HG02973 (cell line): ENCODE measurements around the gene CANT1.

Experiments
- ATAC-seq: cut with Tn5 transposase; IDR thresholded peaks from one replicate; pipeline ENCODE4 v1.9.1; 2021; ENCODE audit warnings: moderate library complexity; ENCODE audit not compliant: unreplicated experiment

Gene CANT1

GRCh38 chr17:79009397-79010303, at the start of gene CANT1:
CANT1 (minus strand) TSS chr17:79009764; CDS start chr17:78997622, 12,142 bp downstream.
- ATAC-seq: peak; percentile 85

GRCh38 chr17:79057737-79058385, 48.3 kb upstream of the CANT1 start:
- ATAC-seq: no peak

GRCh38 chr17:79055197-79055596, 45.6 kb upstream of the CANT1 start:
- no peak for ATAC-seq

- no peak for ATAC-seq
These were observed 44.8 kb upstream of the CANT1 start for GRCh38 chr17:79054200-79054960.

GRCh38 chr17:79053251-79053925, 43.8 kb upstream of the CANT1 start:
- ATAC-seq: no peak

GRCh38 chr17:79052131-79052530, 42.6 kb upstream of the CANT1 start:
- no peak for ATAC-seq

GRCh38 chr17:79051306-79051705, 41.7 kb upstream of the CANT1 start:
- no peak for ATAC-seq

- ATAC-seq: no peak
These were observed 41.0 kb upstream of the CANT1 start for GRCh38 chr17:79050551-79050950.

GRCh38 chr17:79049821-79050220, 40.3 kb upstream of the CANT1 start:
- ATAC-seq: no peak

- no peak for ATAC-seq
These were observed 39.5 kb upstream of the CANT1 start for GRCh38 chr17:79048826-79049755.

GRCh38 chr17:79047923-79048825, 38.6 kb upstream of the CANT1 start:
- no peak for ATAC-seq

- no peak for ATAC-seq
These were observed 37.8 kb upstream of the CANT1 start for GRCh38 chr17:79047291-79047920.

- ATAC-seq: no peak
These were observed 37.3 kb upstream of the CANT1 start for GRCh38 chr17:79046916-79047280.

- no peak for ATAC-seq
These were observed 36.8 kb upstream of the CANT1 start for GRCh38 chr17:79046197-79046915.

GRCh38 chr17:79045842-79046196, 36.3 kb upstream of the CANT1 start:
- no peak for ATAC-seq

GRCh38 chr17:79045001-79045729, 35.6 kb upstream of the CANT1 start:
- ATAC-seq: no peak

- no peak for ATAC-seq
These were observed 34.9 kb upstream of the CANT1 start for GRCh38 chr17:79044462-79044861.
